GM21390 (cell line): ENCODE data around the gene COL26A1.

Experiments used
- ATAC-seq: cut with Tn5 transposase; IDR thresholded peaks from one replicate; pipeline ENCODE4 v1.9.1; 2021; ENCODE audit not compliant: unreplicated experiment

COL26A1 gene

DNA sequence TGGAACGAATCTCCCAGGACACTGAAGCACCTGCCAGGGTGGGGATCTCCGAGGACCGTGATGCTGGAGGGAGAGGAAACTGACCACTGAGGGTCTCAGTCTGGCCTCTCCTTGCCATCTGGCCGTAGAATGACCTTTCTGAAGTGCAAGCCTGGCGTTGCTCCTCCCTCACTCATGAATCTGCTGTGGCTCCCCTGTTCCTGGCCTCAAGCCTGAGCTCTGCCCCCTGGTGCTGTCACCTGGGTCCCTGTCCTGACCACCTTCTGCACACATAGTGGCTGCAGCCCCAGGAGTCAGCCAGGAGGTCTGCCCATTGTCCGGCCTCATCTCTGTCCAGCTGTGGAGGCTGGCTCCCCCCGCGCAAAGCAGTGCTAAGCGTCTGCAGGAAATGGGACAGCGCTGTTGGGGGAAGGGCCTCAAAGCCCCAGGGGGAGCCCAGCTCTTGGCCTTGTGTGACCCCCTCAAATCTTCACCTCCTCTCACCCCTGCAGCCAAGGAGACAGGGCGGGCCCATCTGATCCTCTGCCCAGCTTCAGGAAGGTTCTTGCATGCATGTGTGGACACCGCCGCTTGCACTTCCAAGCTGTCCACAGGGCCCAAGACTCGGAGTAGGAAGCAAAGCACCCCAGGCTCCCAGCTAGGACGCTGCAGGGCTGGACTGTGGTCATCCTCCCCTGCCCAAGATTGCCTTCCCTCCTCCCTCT lies 200.7 kb downstream of the COL26A1 start:
- ATAC-seq: no peak

DNA sequence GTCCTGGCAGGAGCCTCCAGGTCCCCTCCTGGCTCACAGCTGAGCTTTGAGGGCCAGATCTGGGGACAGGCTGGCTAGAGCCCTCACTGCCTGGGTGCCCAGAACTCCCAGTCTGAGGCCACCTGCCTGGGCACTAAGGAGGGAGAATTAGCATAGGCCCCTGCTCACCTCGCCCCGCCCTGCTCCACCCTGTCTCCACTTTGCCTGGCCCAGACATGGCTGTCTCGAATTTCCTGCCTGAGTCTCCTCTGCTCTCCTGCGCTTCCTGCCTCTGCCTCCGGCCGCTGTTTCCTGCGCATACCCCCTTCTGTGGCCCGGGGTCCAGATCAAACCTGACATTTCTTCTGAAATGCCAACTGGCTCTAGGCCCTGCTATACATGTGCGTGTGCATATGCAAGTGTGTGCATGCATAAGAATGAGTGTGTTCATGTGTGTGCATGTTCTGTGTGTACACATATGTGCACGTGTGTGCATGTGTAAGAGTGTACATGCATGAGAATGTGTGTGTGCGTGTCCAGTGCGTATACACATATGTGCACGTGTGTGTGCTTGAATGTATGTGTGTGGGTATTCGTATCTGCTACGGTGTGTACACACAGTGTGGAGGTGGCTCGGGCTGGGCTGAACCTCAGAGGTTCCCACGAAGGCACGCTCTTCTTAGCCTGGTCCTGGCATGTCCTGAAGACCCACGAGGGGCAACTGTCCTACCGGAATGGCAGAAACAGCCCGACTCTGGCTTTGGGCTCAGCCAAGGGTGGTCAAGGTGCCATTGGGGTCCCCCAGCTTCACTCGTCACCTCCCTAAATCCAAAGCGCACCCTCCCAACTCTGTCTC lies 201.5 kb downstream of the COL26A1 start:
- no peak for ATAC-seq

DNA sequence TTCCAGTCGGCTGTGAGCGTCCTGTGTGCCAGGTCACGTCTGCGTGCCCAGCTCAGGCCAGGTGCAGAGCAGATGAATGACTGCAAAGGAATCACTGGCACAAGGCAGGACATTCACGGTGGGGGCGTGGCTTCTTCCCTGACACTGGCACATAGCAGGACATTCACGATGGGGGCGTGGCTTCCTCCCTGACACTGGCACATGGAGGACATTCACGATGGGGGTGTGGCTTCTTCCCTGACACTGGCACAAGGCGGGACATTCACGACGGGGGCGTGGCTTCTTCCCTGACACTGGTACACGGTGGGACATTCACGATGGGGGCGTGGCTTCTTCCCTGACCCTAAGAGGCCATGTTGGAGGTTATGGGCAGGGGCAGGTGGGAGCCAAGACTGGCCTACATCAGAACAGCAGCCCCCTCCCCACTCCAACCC lies 202.1 kb downstream of the COL26A1 start:
- ATAC-seq: no peak

DNA sequence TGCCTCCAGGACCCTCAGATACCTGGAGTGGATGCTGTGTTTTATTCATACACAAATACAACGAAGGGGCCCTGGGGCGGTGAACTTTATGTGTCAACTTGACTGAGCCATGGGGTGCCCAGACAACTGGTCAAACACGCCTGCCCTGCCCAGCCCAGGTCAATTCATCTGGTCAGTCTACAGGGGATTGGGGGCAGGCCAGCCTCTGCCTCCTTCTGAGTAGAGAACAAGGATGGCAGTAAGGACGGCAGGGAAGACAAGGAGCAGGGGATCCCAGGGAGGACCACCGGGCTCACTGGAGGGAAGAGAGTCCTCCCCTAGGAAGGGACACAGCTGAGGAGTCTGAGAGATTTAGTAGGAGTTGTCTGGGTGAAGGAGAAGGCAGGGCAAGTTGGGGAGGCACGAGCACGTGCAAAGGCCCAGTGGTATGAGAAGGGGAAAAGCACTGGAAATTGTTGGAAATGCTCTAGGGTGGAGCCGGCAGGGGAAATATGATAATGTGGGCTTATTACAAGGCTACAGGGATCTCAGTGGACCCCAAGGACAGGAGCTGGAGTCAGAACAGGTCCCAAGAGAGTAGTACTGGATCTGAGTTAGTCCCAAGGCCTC lies 203.0 kb downstream of the COL26A1 start:
- no peak for ATAC-seq

DNA sequence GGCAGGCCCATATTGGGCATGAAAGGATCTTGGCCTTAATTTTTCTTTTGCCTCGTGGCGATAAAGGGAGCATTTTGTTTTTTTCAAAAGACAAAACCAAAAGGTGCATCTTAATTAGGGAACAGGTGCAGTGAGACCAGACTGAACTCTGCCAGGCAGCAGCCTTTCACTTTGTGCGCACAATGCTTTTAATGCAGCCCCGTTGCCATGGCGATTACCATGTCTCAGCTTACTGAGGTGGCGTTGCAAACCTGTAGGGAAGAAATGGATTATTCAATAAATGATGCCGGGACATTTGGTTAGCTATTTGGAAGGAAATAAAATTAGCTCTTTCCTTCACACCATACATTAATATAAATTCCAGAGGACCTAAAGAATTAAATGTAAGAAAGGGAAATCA lies 204.6 kb downstream of the COL26A1 start:
- no peak for ATAC-seq

DNA sequence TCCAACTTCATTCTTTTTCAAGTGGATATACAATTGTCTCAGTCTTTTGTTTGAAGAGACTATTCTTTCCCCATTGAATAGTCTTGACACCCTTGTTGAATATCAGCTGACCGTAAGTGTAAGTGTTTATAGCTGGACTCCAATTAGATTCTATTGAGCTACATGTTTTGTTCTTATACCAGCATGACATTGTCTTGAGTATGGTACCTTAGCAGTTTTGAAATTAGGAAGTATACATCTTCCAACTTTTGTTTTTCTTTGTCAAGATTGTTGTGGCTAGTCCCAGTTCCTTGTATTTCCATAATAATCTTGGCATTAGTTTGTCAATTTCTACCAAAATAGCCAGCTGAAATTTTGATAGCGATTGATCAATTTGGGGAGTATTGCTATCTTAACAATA lies 209.5 kb downstream of the COL26A1 start:
- no peak for ATAC-seq

DNA sequence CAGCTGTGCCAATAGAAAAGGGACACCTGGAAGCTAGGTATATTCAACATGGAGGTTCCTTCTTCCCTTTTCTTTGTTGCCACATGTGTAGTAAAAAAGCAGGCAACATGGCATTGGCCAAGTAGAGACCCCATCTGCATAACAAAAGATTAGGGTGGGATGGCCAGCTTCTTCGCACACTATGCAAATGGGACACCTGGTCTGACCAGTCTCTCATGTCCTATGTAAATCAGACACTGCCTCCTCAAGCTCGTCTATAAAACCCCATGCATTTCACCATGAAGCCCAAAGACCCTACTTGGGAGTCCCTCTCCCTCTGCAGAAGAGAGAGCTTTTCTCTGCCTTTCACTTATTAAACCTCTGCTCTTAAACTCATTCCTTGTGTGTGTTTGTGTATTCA lies 212.5 kb downstream of the COL26A1 start:
- ATAC-seq: no peak

DNA sequence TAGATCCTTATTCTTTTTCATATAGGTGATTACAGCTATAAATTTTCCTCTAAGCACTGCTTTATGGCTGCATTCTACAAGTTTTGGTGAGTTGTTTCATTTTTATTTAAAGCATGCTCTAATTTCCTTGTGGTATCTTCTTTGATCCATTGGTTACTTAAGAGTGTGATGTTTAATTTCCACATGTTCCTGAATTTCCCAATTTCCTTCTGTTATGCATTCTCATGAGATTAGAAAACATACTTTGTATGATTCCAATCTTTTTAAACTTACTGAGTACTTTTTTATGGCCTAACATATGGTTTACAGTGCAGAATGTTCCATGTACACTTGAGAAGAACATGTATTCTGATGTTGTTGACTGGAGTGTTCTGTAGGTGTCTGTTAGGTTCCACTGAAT lies 213.0 kb downstream of the COL26A1 start:
- no peak for ATAC-seq

DNA sequence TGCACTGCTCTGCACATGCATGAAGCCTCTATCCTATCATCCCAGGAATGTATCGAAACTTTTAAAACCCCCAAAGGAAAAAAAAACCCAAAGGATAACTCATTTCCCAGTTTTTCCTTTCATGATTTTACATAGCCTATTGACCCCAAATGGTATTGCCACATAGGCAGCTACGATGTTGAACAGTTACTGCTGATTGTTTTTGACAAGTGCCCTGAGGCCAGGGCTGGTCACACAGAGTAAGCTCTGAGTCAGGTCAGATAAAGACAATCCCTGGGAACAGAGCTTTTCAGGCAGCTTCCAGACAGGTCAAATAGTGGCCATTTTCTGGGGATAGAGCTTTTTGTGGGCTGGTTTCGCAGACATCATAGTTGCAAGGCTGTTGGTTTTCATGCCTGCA lies 214.3 kb downstream of the COL26A1 start:
- no peak for ATAC-seq

DNA sequence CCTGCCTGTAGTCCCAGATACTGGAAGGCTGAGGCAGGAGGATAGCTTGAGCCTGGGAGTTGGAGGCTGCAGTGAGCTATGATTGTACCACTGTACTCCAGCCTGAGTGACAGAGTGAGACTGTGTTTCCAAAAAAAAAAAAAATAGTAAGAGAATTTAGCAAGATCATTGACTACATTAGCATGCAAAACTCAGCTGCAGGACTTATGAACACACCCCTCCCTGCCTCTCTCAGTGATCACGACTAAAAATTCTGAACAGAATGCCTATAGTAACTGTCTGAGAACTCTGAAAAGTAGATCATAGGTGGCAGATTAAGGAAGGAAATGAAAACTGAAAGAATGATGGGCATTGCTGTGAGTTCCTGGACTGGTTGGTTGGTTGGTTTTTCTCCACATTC lies 215.9 kb downstream of the COL26A1 start:
- no peak for ATAC-seq

DNA sequence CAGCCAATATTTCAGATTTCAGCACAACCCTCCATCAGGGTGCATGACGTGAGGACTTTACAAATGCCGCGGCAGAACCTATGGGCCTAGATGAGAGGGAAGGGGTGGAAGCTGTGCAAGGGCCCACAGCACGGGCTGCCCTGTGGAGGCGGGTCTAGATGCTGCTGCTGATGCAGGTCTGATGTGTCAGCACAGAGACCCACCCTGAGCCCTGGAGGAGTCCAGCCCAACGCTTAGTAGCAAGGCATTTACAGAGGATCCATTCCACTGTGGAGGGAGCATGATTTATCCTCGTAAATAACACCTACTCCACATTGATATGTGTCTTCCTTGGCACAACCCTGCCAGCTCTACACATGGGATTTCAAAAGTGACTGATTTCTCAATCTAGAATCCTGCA lies 217.9 kb downstream of the COL26A1 start:
- ATAC-seq: no peak

DNA sequence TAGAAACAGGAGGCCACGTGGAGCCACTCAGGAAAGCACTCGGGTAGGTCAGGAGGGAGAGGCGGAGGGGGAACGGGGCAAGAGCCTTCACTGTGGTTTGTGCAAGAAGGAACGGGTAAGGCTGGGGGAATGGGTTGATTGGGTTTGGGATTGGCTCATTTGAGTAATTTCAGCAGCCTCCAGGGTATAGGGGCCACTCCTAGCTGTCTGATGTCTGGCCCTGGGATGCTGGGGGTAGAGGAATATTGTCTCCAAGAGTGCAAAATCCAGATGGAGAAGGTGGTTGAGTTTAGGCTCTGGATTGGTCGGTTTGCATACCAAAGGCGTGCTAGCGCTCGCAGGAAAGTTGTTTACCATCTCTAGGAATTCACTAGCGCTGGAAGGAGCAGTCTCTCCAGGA lies 219.2 kb downstream of the COL26A1 start:
- ATAC-seq: no peak

DNA sequence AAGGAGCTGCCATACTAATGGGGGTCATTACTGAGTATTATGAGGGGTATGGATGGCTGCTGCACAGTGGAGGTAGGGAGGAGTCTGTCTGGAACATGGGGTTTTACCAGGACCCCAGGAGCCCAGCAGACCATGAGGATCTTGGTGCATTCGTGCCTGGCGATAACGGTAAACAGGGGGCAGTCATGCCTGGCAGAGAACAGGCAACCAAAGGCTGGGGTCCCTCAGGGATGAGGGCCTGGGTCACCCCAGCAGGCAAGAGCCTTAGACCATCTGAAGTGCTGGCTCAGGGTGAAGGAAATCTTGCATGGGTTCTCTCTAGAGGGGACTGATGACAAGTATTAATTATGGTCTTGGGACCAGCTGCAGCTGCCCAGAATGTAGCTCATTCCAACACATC lies 220.3 kb downstream of the COL26A1 start:
- ATAC-seq: no peak

DNA sequence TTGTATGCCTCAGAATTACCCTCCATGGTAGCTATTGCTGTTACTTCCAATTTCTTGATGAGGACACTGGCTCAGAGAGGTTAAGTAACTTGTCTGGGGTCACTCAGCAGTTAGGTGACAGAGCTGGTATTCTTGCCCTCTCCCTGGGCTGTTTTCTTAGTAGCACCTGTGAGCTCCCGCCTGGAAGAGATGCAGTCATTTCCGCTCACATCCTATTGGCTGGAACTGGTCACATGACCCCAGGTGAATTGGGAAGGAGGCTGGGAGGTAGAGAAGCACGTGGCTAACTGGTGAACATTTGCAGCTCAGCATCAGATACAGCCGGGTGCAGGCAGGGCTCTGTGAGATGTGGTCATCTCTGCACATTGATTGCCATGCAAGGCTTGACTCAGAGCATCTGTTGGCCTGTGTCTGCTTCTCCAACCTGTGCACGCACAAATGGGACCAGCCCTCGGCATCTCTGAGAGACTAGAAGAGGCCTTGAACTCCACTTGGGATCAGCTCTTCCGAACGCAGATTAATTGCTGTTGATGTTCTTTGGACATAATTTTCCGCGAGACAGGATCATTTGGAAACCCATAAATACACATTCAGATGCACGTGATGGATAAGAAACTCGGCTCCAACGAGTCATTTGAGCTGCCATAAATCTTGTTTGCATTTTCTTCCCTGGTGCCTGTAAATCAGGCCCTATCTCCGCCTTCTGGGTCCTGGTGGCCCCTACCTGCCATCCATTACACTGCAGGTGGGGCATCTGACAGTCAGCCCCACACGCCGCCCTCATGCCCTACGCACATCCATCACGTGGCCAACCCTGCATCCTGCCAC lies 223.6 kb downstream of the COL26A1 start:
- ATAC-seq: no peak

DNA sequence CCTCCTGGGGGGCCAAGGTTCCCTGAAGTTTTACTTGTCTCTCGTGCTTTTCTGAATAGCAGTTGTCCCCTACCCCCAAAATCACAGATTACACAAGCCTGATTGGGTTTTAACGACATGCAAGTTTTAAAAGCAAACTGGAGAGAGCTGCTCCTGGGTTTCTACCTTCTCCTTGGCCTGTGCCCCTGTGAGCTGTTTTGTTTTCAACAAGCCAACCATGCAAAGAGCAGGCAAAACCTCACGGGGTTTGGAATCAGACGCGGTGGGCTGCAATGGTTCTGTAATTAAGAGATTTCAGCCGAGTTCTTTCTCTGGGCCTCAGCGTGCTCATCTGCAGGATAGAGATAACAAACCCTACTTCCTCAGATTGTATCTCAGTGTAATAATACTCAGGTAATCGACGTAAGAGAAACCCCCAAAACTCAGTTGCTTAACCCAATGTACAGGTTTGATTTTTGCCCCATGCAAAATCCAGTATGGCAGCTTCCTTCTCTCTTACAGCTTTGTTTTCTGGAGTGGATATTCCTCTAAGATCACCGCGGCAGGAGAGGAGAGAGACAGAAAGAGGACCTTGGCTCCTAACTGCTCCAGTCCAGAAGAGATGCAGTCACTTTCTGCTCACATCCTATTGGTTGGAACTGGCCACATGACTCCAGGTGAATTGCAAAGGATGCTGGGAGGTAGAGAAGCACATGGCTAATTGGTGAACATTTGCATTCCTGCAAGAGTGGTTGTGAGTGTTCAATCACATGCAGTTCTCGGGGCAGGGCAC lies 224.4 kb downstream of the COL26A1 start:
- ATAC-seq: no peak

DNA sequence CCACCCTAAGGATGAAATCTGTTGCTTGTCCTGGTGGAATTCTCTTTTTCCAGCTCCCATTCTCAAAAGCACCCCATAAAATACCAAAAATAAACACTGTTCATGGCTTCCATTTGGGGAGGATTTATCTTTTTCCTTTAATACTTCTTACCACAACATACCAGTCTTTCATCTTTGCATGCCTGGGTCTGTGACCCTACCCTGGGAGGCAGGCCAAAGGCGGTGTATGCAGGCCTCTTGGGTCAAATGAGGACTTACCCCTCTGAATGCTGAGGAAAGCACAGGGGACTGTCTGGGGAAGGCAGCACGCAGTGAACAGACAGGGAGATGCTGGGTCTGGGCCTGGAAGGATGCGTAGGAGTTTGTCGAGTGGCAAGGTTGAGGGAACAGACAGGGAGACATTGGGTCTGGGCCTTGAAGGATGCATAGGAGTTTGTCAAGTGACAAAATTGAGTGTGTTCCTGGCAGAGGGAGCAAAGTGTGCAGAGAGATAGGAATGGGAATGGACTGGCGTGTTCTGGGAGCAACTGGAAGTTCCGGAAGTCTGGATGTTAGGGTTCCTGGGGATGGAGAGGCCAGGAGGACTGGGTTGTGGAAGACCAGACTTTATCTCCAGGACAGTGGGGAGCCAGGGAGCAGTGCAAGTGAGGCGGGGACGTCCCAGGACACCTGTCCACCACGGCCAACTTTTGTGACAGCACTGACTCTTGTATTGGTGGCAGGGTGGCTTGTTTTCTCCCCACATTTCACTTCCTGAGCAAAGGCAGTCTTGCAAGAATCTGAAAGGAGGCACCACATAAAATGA lies 225.7 kb downstream of the COL26A1 start:
- no peak for ATAC-seq

DNA sequence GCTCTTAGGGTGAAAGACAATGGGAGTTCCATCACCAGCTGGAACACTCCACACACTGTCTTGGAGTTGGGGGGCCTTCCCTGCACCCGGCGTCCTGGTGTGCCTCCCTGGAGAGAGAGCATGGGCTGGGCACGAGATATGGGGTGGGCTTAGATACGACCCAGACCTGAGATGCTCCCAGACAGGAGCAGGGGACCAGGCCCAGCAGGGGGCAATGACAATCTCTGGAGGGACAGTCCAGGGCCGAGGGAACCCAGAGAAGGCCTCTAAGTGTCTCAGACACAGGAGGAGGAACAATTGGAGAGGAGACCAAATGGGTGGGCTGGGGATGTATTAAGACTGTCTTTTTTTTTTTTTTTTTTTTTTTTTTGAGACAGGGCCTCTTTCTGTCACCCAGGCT lies 226.4 kb downstream of the COL26A1 start:
- ATAC-seq: no peak

DNA sequence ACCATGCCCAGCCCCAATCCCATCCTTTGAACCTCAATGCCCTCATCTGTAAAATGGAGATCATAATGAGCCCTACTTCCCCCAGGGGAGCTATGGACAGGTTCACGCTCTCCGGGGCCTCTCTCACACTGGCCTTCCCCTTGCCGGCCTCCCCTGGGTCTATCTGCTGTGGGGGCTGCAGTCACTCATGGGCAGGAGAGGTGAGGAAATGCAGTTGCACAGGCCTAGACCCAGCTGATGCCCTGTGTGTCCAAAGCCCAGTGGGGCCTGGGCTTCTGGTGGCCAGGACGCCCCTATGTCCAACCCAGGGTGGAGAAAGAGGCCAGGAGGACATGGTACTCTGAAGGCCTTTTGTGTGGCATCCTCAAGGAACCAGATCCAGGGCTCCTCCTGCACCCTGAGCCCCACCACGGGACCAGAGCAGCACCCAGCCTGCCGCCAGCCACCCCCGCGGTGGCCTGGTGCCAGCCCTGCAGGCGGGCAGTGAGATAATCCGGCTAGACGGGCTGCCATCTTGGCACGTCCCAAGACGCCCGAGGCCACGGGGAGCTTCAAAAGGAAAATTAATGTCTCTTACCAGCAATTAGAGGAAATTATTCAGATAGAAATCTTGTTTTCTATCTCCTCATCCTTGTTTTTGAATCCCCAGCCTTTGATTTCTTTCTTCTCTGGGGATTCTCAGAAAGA lies 227.4 kb downstream of the COL26A1 start:
- no peak for ATAC-seq
